Bladder microvascular endothelial cell (primary cell): ENCODE results near the gene HS6ST3. TPM values are rescaled to one million over a fixed set of nuclear protein-coding genes. Genes with fewer than 3 reads are reported as not detected.

Experiments
- total RNA-seq: library from RNA; depleted of rRNA; stranded (reverse); fragments of >200 nt; gene quantifications from 2 replicates; pipeline ENCODE4 v1.2.3, GENCODE V29; 2014

The HS6ST3 gene
- 0.06 TPM in 1 of 2 replicates, not detected in the other for total RNA-seq

GRCh38 chr13:96089749-96090239, at the start of gene HS6ST3:
TSS of gene HS6ST3 (plus strand) at chr13:96090107.

DNA sequence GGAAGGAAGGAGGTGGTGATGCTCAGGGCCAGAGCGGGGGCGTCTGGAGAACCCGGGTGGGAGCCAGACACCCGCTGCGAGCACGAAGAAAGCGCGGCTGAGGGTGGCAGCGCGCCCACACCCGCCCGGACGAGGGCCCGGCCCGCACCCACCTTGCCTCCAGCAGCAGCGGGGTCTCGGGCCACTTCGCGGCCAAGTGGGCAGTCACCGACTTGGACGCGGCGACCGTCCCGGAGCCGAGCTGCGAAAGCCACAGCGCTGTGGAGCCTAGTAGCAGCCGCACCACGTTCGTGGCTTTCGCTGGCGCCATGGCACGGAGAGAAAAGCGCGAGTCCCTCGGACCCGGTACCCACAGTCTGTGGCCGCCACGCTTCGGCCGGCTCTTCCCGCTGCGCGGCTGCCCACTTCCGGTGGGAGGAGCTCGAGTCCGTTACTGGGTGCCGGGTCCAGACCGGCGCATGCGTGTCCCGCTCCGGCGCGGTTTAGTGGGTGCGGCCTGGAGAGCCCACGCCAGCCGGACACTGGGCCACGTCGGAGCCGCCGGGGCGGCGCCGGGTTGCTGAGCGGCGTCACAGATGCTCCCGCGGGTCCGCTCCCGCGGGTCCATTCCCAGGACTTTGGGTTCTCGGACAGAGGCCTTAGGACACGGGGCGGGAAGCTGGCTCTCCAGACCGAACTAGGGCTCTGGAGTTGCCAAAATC, 36.8 kb upstream of the HS6ST3 start, which contains the start of gene UGGT2:
Gene UGGT2 (minus strand): TSS at position 399 of the 701 bp plus-strand sequence. CDS start 89 bp downstream, at position 310.

Other genes with a start within 250 kb of the HS6ST3 start
- gene UGGT2, start 36.7 kb upstream of the HS6ST3 start, total RNA-seq = 14.1 and 35.1 TPM in 2 replicates